Effector CD8-positive, alpha-beta T cell (primary cell): Measurements from ENCODE around the gene JPH3.

Source experiments
- DNase-seq: peaks from one replicate; lab custom pipeline; 2025; lab: John Stamatoyannopoulos, UW
- total RNA-seq, 4 experiments: gene quantifications; one replicate each; lab custom pipeline; 2026; lab: John Stamatoyannopoulos, UW

Gene JPH3
- total RNA-seq = 0 to 0.72 (median 0.23) reads per million in 4 experiments

DNA sequence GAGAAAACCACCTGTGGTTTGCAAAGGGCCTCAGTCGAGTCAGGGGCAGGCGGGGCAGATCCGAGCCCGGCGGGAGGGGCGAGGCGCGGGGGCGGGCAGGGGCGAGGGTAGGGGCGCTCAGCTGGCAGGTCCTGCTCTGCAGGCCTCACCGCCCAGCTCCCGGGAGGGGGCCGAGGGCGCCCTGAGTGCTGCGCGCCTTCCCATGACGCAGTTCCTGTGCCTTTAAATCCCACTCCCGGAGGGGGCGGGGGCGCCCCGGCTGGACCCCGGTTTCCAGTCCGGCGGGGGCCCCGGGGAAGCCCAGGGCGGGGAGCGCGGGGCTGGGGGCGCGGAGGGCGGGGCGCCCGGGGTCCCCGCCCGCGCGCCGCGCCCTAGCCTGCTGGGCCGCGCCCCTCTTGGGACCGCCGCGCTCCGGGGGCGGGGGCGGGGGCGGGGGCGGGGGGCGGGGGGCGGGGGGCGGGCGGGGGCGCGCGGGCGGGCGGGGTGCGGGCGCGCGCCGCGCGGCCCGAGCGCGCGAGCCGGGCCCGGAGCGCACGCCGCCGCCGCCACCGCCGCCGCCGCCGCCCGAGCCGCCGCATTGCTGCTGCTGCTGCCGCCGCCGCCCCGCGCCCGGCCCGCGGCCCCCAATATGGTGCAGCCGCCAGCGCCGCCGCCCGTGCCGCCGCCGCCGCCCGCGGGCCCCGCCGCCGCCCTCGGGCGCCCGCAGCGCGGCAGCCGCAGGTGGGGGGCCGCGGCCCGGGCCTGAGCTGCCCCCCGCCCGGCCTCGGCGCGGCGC is at the start of gene JPH3:
JPH3 (plus strand) TSS at position 508 of the 775 bp plus-strand sequence. CDS start 639 bp downstream, outside the sequence.
- DNase-seq = no peak

DNA sequence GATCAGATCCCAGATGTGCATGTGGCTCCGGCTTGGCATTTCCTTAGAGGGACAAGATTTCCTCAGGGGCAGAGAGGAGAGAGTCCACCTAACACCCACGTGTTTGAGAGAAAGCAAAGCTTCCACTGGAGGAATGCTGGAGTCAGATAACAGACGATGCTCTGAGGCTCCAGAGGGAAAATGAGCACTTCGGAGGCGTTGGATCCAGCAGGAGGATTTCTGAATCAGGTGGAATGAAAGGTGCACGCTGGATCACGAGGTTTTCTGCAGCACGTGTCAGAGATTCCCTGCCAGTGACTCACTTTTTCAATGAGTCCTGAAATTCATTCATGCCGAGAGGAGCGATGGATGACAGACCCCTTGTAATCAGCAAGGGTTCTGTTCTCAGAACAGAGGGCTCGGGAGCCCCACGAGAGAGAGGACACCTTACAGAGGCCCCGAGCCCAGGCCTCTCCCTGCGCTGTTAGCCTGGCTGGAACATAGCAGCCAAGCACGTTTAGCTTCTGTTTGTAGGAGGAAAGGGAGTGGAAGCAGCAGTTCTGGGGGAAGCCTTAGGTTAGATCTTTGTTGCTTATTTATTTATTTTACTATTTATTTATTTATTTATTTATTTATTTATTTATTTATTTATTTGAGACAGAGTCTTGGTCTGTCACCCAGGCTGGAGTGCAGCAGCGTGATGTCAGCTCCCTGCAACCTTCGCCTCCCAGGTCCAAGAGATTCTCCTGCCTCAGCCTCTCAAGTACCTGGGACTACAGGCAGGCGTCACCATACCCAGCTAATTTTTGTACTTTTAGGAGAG is 49.3 kb upstream of the JPH3 start:
- DNase-seq = no peak

DNA sequence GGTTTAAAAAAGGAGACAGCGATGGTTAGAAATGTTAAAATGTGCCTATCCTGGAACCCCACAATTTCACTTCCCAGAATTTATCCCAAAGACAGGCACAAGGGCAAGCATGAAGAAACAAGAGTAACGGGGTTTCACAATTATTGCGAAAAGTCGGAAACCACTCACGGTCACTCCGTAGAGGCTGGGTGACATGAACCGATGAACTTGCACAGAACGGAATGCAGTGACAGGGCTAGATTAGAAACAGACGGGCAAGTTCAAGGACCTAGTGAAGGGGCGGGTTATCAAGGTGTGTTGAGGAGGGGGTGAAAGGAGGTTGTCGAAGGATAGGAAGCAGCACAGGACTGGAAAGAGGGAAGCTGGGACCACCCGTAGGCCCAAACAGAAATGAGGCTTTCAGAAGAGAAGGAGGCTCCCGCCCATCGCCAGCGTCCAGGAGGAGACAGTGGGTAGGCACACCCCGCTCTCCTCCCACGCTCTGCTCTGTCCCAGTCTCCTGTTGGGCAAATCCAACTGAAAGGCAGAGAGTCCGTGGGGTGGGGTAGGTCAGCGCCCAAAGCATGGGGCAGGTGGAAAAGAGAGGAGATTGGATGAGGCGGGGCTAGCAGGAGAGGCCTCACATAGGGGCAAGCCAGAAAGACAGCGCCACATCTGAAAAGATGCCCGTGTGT is 47.4 kb upstream of the JPH3 start:
- no peak for DNase-seq

DNA sequence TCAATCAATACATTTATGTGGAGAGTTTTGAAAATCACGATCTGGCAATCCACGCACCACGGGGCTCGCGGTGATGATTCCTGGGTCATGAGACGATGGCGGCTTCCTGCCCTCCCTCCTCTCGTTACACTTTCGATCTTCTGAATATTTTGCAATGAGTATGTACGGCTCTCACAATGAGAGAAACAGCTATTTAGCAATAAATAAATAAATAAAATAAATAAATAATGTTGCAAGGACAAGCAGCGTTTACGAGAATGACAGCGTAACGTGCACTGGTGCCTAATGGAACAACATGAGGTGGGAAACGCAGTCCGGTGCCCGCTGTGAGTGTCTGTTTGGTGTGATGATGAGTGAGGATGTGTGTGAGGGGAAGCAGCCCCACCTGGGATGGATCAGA is 46.7 kb upstream of the JPH3 start:
- no peak for DNase-seq

DNA sequence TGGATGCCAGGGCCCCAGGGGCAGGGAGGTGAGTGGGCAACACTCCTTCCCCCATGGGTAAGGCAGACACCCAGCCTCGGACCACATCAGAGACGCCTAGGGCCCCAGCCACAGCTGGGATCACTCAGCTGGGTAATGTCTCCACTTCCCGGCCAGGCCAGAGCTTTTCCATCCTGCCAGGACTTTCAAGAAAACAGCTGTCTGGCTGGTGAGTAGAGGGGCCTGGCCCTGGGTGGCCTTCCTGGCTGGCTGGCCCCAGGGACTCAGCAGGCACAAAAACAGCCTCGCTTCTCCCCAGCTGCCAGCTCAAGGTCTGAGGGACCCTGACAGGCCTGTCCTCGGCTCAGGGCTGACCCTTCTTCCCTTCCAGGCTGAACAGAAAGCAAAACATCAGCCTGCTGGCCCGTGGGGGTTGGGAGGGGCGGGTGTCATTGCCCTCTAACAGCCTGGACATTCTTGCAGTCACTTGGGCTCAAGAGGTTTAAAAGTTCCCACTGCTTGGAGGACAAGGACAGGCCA is 45.3 kb upstream of the JPH3 start:
- no peak for DNase-seq

DNA sequence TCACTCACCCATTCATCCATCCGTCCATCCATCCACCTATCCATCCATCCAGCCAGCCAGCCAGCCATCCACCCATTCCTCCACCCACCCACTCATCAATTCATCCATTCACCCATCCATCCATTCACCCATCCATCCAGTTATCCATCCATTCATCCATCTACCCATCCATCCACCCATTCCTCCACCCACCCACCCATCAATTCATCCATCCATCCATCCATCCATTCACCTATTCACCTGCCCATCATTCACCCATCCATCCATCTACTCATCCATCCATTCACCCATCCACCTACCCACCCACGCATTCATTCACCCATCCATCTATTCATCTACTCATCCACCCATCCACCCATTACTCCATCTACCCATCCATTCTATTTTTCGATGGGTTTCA is 43.6 kb upstream of the JPH3 start:
- DNase-seq = no peak

DNA sequence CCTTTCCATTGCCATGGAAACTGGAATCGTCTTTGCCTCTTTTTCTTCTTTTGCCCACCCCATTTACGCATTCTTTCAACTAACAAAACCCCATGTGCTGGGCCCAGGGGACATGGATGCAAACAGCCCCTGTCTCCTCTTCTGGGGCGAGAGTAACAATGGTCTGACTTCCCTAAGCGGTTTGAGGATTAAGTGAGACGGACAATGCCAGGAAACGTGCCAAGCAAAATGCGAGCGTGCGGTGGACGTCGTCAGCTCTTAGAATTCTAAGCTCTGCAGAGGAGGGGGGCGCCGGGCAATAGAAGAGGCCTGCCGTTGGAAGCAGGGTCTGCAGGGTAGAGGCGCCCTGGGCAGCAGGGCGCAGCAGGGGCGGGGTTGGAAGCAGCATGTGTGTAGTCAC is 42.4 kb upstream of the JPH3 start:
- DNase-seq = no peak

DNA sequence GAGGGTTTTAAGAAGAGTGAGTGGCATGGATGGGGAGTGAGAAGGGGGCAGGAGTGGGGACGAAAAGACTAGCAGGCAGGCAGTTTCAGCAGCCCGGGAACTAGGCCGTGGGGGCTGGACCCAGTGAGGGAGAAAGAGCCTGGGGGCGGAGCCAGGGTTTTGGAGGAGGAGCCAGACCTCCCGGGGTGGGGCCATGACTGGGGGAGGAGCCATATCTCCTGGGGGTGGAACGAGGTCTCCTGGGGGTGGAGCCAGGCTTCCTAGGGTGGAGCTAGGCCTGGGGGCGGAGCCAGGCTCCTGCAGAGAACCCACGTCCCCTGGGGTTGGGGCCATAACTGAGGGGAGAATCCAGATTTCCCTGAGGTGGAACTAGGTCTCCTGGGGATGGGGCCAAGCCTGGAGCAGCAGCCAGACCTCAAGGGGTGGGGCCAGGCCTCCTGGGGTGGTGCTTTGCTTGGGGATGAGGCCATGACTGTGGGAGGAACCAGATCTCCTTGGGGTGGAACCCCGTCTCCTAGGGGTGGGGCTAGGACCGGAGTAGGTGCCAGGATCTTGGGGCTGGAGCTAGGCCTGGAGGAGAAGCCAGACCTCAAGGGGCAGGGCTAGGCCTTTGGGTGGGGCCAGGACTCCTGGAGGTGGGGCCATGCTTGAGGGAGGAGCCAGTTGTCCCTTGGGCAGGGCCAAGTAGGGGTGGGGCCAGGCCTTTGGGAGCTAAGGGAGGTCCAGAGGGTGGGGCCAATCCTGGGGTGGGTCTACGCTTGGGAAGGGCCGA is 41.7 kb upstream of the JPH3 start:
- peak; percentile 8 for DNase-seq

DNA sequence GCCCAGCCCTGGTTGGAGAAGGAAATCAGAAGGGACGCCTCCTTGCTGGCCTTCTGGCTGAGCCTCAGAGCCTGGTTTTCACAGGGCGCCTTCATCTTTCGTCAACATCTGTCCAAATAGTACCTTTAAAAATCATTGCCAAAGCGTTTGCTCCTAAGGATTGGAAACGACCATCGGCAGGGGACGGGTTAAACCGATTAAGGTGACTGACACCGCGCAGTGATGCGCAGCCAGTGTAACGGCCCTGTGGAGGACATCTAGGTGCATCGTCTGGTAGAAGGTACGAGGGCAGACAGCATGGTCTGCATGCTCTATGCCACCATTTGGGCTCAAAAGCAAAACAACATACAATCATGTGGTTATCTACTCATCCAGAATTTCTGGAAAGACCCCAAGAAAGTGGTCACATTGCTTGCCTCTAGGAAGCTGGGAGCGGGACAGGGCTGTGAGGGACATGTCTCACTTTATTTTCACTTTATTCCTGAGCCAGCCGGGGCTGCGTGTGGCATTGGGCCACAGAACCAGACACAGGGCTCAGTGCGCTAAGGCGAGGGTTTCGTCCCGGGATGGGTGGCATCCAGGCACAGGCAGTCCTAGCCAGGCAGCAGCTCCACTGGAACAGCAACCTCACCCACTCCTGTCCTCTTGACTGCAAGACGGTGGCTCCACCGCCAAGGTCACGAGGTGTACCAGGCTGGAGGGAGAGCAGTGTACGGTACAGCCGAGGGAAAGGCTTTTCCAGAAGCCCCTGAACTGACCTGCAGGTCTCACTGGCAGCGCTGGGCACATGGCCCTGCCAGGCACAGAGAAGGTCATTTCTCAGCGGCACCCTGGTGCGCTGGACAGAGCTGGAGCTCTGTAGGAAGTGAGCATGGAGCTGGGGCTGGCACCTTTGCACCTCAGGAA is 40.9 kb upstream of the JPH3 start:
- no peak for DNase-seq

DNA sequence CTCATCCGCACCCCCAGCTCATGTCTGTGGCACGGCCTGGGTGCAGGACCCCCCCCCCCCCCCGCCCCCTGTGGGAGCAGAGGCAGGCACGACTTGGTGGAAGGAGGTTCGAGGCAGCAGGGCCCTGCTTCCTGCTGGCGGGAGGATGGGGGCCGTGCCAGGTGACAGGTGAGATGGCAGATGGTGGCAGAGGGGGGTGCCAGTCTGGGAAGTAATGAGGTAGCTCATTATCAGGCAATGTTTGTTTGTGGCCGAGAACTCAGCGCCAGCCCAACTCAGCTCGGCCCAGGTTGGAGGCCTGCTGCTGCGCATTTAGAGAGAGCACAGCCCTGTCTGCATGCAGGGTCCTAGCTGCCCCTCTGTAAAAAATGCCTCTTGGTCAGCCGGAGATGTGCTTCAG is 40.1 kb upstream of the JPH3 start:
- no peak for DNase-seq

DNA sequence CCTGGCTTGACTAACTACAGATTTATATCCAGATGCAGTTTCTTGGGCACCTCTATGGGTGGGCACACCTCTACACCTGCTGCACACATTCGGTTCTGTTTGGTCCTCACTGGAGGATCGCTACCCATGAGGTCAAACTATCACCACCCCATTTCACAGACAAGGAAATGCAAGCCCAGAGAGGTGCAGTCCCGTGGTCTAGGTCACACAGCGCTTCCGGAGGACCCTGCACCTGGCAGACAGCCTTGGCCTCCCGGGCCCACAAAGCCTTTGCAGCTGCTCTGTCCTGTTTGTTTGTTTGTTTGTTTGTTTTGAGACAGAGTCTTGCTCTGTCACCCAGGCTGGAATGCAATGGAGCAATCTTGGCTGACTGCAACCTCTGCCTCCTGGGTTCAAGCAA is 39.3 kb upstream of the JPH3 start:
- DNase-seq = no peak

DNA sequence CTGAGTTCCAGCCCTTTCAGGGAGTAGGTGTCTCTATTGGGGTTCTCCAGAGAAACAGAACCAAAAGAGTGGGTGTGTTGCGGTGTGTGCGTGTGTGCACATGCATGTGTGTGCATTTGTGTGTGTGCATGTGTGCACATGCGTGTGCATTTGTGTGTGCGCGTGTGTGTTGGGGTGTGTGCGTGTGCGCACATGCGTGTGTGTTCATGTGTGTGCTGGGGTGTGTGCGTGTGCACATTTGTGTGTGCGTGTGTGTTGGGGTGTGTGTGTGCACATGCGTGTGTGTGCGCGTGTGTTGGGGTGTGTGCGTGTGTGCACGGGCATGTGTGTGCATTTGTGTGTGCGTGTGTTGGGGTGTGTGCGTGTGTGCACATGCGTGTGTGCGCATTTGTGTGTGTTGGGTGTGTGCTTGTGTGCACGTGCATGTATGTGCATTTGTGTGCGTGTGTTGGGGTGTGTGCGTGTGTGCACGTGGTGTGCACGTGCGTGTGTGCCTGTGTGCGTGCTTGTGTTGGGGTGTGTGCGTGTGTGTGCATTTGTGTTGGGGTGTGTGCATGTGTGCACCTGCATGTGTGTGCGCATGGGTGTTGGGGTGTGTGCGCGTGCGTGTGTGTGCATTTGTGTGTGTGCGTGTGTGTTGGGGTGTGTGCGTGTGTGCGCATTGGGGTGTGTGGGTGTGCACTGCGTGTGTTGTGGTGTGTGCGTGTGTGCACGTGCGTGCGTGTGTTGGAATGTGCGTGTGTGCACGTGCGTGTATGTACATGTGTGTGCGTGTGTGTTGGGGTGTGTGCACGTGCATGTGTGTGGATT is 38.4 kb upstream of the JPH3 start:
- no peak for DNase-seq

DNA sequence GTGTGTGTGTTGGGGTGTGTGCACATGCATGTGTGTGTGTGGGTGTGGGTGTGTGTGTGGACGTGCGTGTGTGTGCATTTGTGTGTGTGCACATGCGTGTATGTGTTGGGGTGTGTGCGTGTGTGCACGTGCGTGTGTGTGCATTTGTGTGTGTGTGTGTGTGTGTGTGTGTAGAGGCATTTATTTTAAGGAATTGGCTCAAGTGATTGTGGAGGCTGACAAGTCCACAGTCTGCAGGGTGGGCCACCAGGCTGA is 37.9 kb upstream of the JPH3 start:
- no peak for DNase-seq

DNA sequence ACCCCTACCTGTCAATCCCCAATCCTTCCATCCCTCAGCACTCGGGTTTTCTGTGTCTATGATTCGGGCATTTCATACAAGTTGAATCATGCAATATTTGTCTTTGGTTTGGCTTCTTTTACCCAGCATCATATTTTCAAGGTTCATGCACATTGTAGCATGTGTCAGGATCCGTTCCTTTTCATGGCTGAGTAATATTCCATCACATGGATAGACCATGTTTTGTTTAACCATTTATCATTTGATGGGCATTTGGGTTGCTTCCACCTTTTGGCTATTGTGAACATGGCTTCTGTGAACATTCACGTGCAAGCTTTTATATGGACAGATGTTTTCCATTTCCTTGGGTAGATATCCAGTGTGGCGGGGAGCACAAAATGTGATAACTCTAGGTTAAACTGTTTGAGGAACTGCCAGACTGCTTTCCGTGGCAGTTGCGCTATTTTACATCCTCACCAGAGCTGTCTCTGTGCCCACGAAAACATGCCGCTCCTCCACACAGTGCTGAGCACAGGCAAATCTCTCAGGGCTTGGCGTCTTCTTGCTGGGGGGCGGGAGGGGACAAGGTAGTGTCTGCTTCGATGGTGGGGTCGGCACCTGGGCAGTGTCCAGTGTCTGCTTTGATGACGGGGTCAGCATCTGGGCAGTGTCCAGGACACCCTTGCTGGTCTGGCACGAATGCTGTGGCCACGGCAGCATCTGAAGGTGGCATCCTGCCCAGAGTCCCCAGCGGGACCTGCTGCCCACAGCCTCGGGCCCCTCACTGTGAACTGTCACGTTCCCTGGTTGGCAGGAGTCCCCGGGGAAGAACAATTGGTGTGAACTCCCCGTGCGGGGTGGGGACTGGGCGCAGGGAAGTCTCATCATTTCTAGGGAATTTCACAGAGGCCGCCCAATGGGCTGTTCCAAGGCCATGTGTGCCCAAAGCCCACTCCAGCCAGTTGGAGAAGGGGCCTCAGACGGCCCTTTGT is 32.4 kb upstream of the JPH3 start:
- DNase-seq = no peak

DNA sequence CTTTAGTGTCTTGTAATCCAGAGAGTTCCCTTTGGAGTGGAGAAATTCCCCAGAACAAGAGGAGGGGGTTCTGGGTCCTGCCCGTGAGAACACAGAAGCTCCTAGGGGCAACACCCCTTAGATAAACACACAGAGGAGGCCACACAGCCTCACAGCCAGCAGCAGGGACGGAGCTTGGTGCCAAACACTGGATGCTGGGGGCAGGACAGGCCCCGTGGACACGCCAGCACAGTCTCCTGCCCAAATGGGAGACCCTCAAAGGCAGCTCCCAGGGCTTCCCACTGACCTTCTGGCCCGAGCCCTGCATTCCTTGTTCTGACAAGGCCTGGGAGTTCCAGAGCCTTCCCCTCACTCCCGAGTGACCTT is 31.8 kb upstream of the JPH3 start:
- DNase-seq = no peak

DNA sequence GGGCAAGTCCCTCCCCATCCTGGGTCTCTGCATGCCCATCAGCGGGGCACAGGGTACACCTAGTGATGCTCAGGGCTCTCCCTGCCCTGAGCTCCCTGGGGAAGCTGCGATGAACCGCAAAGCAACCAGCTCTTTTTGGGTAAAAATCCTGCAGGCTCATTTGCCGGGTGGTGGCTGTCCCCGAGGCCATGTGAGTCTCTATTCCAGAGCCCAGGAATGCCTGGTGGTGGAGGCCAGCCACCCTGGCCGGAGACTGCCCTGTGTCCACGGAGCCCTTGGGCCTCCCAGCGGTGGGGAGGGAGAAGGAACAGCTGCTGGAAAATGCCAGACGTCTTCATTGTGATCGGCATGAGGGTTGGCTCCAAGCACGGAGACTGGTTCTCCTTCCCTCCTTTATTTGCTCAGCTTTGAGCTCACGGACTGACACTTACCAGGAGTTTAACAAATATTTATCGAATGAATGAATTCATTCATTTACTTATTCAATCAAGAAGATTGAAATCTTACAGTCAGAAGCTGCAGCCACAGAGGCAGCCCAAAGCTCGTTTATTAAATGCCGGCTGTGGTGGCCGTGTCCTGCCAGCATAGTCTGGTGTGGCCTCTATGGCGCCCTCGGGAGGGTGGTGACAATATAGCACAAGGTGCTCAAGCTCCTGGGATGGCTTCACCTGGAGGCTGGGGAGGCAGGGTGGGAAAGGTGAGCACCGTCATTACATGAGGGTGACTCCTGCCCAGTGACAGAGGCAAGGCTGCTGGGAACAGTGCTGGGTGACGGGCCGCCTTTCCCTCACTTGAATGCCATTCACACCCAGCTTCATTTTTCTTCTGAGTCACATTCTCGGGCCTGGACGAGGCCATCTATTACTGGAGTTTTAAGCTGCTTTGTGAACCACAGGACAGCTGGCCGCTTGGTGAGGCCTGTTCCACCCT is 31.1 kb upstream of the JPH3 start:
- DNase-seq = no peak

DNA sequence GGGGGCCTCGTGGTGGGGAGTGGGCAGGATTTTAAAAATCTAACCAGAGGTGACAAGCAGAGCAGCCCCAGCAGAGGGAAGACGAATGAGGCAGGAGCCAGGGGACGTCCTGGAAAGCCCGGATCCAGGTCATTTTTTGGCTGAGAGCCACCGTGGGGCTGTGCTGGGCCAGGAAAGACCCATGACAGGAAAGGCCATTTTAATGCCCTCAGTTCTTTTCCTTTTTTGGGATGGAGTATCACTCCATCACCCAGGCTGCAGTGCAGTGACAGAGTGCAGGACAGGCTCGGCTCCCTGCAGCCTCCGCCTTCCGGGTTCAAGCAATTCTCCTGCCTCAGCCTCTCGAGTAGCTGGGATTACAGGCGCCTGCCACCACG is 30.5 kb upstream of the JPH3 start:
- DNase-seq = no peak

DNA sequence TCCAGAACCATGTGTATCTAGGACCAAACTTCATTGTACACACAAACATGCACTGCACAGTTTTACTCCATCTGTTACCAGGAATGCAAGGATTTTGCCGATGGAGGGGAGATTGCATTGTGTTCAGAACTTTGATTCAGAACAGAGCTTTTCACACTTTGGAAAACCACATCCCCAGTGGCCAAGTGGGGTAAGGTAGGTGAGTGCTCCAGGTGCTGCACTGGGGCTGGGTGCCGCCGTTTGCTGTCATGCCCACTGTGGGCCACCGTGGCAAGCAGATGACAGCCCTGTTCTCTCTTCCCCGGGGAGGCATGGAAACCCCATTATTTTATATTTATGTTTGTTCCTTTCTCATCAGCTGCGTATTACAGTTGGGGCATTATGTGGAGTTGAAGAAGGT is 29.3 kb upstream of the JPH3 start:
- DNase-seq = no peak
